GM19395 (cell line): Measurements from ENCODE around the gene RABGAP1L.
A peak's percentile ranks its signal among the peaks of the same experiment; 100 is the strongest.
"Not testable (repeated sequence)": the region's sequence is repeated elsewhere in the genome, so short reads cannot be mapped to it uniquely, and the experiment has no call there.

Experiments
- ATAC-seq: cut with Tn5 transposase; IDR thresholded peaks from one replicate; pipeline ENCODE4 v1.9.1; 2021; ENCODE audit warnings: mild to moderate bottlenecking, moderate library complexity; ENCODE audit not compliant: unreplicated experiment

The RABGAP1L gene

GRCh38 chr1:174848593-174849560 is 689.6 kb downstream of the RABGAP1L start:
- ATAC-seq = not testable (repeated sequence)

- no peak for ATAC-seq
Observed at GRCh38 chr1:174850726-174851125, 691.4 kb downstream of the RABGAP1L start.

- no peak for ATAC-seq
Observed at GRCh38 chr1:174858301-174858700, 699.0 kb downstream of the RABGAP1L start.

- ATAC-seq = no peak
Observed at GRCh38 chr1:174870319-174870718, 711.0 kb downstream of the RABGAP1L start.

GRCh38 chr1:174871886-174872285 is 712.6 kb downstream of the RABGAP1L start:
- no peak for ATAC-seq

GRCh38 chr1:174872615-174873058 is 713.3 kb downstream of the RABGAP1L start:
- no peak for ATAC-seq

- ATAC-seq = peak; percentile 79
Observed at GRCh38 chr1:174874331-174875053, 715.2 kb downstream of the RABGAP1L start.

GRCh38 chr1:174875306-174875705 is 716.0 kb downstream of the RABGAP1L start:
- ATAC-seq = no peak

- no peak for ATAC-seq
Observed at GRCh38 chr1:174877208-174877673, 717.9 kb downstream of the RABGAP1L start.

- no peak for ATAC-seq
Observed at GRCh38 chr1:174880171-174880570, 720.9 kb downstream of the RABGAP1L start.

- ATAC-seq = no peak
Observed at GRCh38 chr1:174883409-174883808, 724.1 kb downstream of the RABGAP1L start.

- ATAC-seq = no peak
Observed at GRCh38 chr1:174884038-174884437, 724.7 kb downstream of the RABGAP1L start.

- no peak for ATAC-seq
Observed at GRCh38 chr1:174884566-174884965, 725.2 kb downstream of the RABGAP1L start.

GRCh38 chr1:174890024-174890423 is 730.7 kb downstream of the RABGAP1L start:
- ATAC-seq = no peak

GRCh38 chr1:174892016-174892415 is 732.7 kb downstream of the RABGAP1L start:
- ATAC-seq = no peak

- ATAC-seq = no peak
Observed at GRCh38 chr1:174894117-174894762, 734.9 kb downstream of the RABGAP1L start.

- ATAC-seq = not testable (repeated sequence)
Observed at GRCh38 chr1:174895610-174896009, 736.3 kb downstream of the RABGAP1L start.

- no peak for ATAC-seq
Observed at GRCh38 chr1:174898102-174898797, 738.9 kb downstream of the RABGAP1L start.

GRCh38 chr1:174900317-174900716 is 741.0 kb downstream of the RABGAP1L start:
- no peak for ATAC-seq

GRCh38 chr1:174902531-174903099 is 743.3 kb downstream of the RABGAP1L start:
- no peak for ATAC-seq
